Measurements from ENCODE around the gene MAPK8IP3.
A peak's percentile ranks its signal among the peaks of the same experiment; 100 is the strongest.

Gene MAPK8IP3

DNA sequence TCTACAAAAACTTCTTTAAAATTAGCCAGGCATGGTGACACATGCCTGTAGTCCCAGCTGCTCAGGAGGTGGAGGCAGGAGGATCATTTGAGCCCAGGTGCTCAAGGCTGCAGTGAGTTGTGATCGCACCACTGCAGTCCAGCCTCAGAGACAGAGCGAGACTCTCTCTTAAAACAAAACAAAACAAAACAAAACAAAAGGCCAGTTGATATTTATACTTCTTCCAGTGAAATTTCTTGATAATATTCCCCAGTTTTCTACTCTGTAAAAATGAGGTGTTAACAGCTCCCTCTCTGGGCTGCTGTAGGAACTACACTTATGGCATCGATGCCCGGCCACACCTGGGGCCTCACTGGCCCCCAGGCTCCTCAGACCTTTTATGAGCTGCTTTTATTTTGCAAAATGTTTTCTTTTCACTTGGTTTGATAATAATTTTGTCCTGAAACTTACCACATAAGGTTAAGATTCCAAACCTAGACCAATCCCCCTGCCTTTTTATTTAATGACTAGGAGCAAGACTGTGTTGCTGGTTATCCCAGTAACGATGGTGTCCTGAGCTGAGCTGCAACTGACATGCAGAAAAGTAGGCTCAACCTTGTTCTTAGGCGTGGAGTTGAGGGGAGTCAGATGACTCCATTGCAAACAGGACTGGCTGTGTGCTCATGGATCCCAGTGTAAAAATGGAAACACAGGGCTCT, 17.6 kb downstream of the MAPK8IP3 start:
- Histone ChIP-seq H3K4me2 (ENCODE audit: insufficient read depth, low read length, poor library complexity, severe bottlenecking) (no peak overlapping the region), H3K27ac (replicated peaks; ENCODE audit: low read length) (no peak overlapping the region), H2AFZ (ENCODE audit: low read length) (no peak overlapping the region), H3K9ac (ENCODE audit: low read depth, low read length, poor library complexity) (no peak overlapping the region), H3K23ac (ENCODE audit: low read depth, low read length, poor library complexity) (no peak overlapping the region), H3K14ac (ENCODE audit: low read length) (no peak overlapping the region), H3K79me1 (ENCODE audit: low read depth, low read length) (peaks cover 8% of the 10 kb centered on the region), H3K4me1 (ENCODE audit: control insufficient read depth in 2 of 2, insufficient read depth in 1 of 2, low read depth in 1 of 2, low read length in 2 of 2) (no peaks in the 10 kb centered on the region), H3K18ac (ENCODE audit: low read length) (no peak overlapping the region), H2BK12ac (ENCODE audit: low read length) (peak overlapping the region; percentile 25), H4K8ac (ENCODE audit: low read depth, low read length) (no peak overlapping the region), H3K9me3 (replicated peaks in 1 of 2; ENCODE audit: control insufficient read depth in 2 of 2, insufficient read depth in 1 of 2, low read depth in 1 of 2, low read length in 2 of 2) (peaks cover 0 to 2% of the 10 kb centered on the region in 2 donors), H3K36me3 (replicated peaks in 1 of 2; ENCODE audit: control insufficient read depth in 2 of 2, insufficient read depth in 2 of 2, low read length in 2 of 2) (peaks cover 25 to 36% of the 10 kb centered on the region in 2 donors), H2BK120ac (ENCODE audit: low read depth, low read length) (no peak overlapping the region), H3K4ac (ENCODE audit: low read length) (no peak overlapping the region), H2BK15ac (ENCODE audit: low read length) (no peak overlapping the region), H2BK5ac (ENCODE audit: low read length) (no peak overlapping the region), H3K27me3 (ENCODE audit: control insufficient read depth in 3 of 3, insufficient read depth in 3 of 3, low read depth in 1 of 3, low read length in 3 of 3) (no peaks in the 10 kb centered on the region), H2AK5ac (ENCODE audit: low read depth, low read length) (no peak overlapping the region), H4K91ac (ENCODE audit: low read depth, low read length, poor library complexity) (no peak overlapping the region), H3K4me3 (ENCODE audit: low read length in 2 of 2) (no peak overlapping the region)
- DNase-seq (ENCODE audit: low spot score) = no peak
- no CpG with 5 or more reads among the region's 6 CpGs for WGBS, 2 donors (ENCODE audit: extremely low coverage in 2 of 2, insufficient read length in 2 of 2, insufficient replicate concordance in 1 of 2)

DNA sequence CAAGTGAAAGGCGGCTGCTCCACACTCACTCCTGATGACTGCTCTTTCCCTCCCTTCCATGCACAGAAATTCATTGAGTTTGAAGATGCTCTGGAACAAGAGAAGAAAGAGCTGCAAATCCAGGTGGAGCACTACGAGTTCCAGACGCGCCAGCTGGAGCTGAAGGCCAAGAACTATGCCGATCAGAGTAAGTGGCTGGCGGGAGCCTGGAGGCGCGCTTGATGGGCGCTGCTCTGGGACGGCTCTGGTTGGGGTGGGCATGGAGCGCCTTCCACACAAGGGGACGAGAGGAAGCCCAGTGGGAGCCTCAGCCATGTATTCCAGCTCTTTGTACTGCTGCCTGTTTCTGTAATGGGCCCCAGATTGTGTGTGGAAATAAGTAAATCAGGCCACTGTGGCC, 18.5 kb downstream of the MAPK8IP3 start:
- Histone ChIP-seq H3K27me3 (ENCODE audit: control insufficient read depth in 3 of 3, insufficient read depth in 3 of 3, low read depth in 1 of 3, low read length in 3 of 3) (no peaks in the 10 kb centered on the region), H3K4me3 (ENCODE audit: low read length in 2 of 2) (no peak overlapping the region), H2BK15ac (ENCODE audit: low read length) (no peak overlapping the region), H3K9me3 (replicated peaks in 1 of 2; ENCODE audit: control insufficient read depth in 2 of 2, insufficient read depth in 1 of 2, low read depth in 1 of 2, low read length in 2 of 2) (peaks cover 0 to 2% of the 10 kb centered on the region in 2 donors), H2AK5ac (ENCODE audit: low read depth, low read length) (no peak overlapping the region), H2BK5ac (ENCODE audit: low read length) (no peak overlapping the region), H3K4me1 (ENCODE audit: control insufficient read depth in 2 of 2, insufficient read depth in 1 of 2, low read depth in 1 of 2, low read length in 2 of 2) (no peaks in the 10 kb centered on the region), H4K8ac (ENCODE audit: low read depth, low read length) (no peak overlapping the region), H3K18ac (ENCODE audit: low read length) (no peak overlapping the region), H3K79me1 (ENCODE audit: low read depth, low read length) (peaks cover 8% of the 10 kb centered on the region), H3K9ac (ENCODE audit: low read depth, low read length, poor library complexity) (no peak overlapping the region), H3K27ac (replicated peaks; ENCODE audit: low read length) (no peak overlapping the region), H3K14ac (ENCODE audit: low read length) (no peak overlapping the region), H3K4ac (ENCODE audit: low read length) (no peak overlapping the region), H4K91ac (ENCODE audit: low read depth, low read length, poor library complexity) (no peak overlapping the region), H3K36me3 (replicated peaks in 1 of 2; ENCODE audit: control insufficient read depth in 2 of 2, insufficient read depth in 2 of 2, low read length in 2 of 2) (peaks cover 25 to 44% of the 10 kb centered on the region in 2 donors), H2BK120ac (ENCODE audit: low read depth, low read length) (no peak overlapping the region), H2BK12ac (ENCODE audit: low read length) (no peak overlapping the region), H2AFZ (ENCODE audit: low read length) (no peak overlapping the region), H3K4me2 (ENCODE audit: insufficient read depth, low read length, poor library complexity, severe bottlenecking) (no peak overlapping the region), H3K23ac (ENCODE audit: low read depth, low read length, poor library complexity) (no peak overlapping the region)
- no CpG with 5 or more reads among the region's 12 CpGs for WGBS, 2 donors (ENCODE audit: extremely low coverage in 2 of 2, insufficient read length in 2 of 2, insufficient replicate concordance in 1 of 2)
- no peak for DNase-seq (ENCODE audit: low spot score)

DNA sequence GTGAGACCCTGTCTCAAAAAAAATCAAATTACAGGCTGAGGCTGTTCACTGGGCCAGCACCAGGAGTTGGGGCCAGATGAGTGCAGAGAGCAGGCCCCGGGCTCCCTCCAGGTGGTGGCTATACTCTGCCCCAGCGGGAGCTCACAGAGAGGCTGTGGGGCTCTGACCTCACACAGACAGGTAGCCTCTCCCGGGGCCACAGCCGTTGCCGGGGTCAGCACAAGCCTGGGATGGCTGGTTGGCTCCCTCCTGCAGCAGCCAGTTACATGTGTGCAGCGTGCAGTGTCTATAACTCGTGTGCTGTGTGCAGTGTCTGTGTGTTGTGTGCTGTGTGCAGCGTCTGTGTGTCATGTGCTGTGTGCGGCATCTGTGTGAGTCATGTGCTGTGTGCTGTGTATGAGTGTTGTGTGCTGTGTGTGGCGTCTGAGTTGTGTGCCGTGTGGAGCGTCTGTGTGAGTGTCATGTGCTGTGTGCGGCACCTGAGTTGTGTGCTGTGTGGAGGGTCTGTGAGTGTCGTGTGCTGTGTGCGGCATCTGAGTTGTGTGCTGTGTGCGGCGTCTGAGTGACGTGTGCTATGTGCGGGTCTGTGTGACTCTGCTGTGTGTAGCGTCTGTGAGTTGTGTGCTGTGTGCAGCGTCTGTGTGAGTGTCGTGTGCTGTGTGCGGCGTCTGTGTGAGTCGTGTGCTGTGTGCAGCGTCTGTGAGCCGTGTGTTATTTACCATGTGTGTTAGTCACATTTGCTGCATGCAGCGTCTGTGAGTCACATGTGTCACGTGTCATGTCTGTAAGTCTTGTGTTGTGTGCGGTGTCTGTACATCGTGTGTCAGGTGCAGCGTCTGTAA, 20.9 kb downstream of the MAPK8IP3 start:
- H2BK12ac ChIP-seq (ENCODE audit: low read length) = no peak overlapping the region
- H3K14ac ChIP-seq (ENCODE audit: low read length) = no peak overlapping the region
- peaks cover 0 to 2% of the 10 kb centered on the region in 2 donors for H3K9me3 ChIP-seq (replicated peaks in 1 of 2; ENCODE audit: control insufficient read depth in 2 of 2, insufficient read depth in 1 of 2, low read depth in 1 of 2, low read length in 2 of 2)
- peaks cover 28 to 61% of the 10 kb centered on the region in 2 donors for H3K36me3 ChIP-seq (replicated peaks in 1 of 2; ENCODE audit: control insufficient read depth in 2 of 2, insufficient read depth in 2 of 2, low read length in 2 of 2)
- H2AK5ac ChIP-seq (ENCODE audit: low read depth, low read length) = no peak overlapping the region
- peak overlapping the region; percentile 27 for H3K9ac ChIP-seq (ENCODE audit: low read depth, low read length, poor library complexity)
- H3K27me3 ChIP-seq (ENCODE audit: control insufficient read depth in 3 of 3, insufficient read depth in 3 of 3, low read depth in 1 of 3, low read length in 3 of 3) = no peaks in the 10 kb centered on the region
- peaks cover 8% of the 10 kb centered on the region for H3K79me1 ChIP-seq (ENCODE audit: low read depth, low read length)
- no peak overlapping the region for H4K91ac ChIP-seq (ENCODE audit: low read depth, low read length, poor library complexity)
- peak overlapping the region in 1 of 2 donors; percentile 50 for H3K4me3 ChIP-seq (ENCODE audit: low read length in 2 of 2)
- no peak overlapping the region for H2BK120ac ChIP-seq (ENCODE audit: low read depth, low read length)
- no CpG with 5 or more reads among the region's 32 CpGs for WGBS, 2 donors (ENCODE audit: extremely low coverage in 2 of 2, insufficient read length in 2 of 2, insufficient replicate concordance in 1 of 2)
- no peak for DNase-seq (ENCODE audit: low spot score)
- H3K4me1 ChIP-seq (ENCODE audit: control insufficient read depth in 2 of 2, insufficient read depth in 1 of 2, low read depth in 1 of 2, low read length in 2 of 2) = no peaks in the 10 kb centered on the region
- no peak overlapping the region for H3K27ac ChIP-seq (replicated peaks; ENCODE audit: low read length)
- H2BK15ac ChIP-seq (ENCODE audit: low read length) = no peak overlapping the region
- H3K4ac ChIP-seq (ENCODE audit: low read length) = no peak overlapping the region
- H2AFZ ChIP-seq (ENCODE audit: low read length) = no peak overlapping the region
- peak overlapping the region; percentile 60 for H3K23ac ChIP-seq (ENCODE audit: low read depth, low read length, poor library complexity)
- no peak overlapping the region for H3K18ac ChIP-seq (ENCODE audit: low read length)
- H2BK5ac ChIP-seq (ENCODE audit: low read length) = no peak overlapping the region
- no peak overlapping the region for H4K8ac ChIP-seq (ENCODE audit: low read depth, low read length)
- no peak overlapping the region for H3K4me2 ChIP-seq (ENCODE audit: insufficient read depth, low read length, poor library complexity, severe bottlenecking)

Data from neuronal stem cell (in vitro differentiated cells).